GM23248 (cell line): ENCODE data around the gene LPP.

Source experiments
- EZH2 ChIP-seq: fragments of 200-600 bp; sonication (generic); IDR thresholded peaks from 2 replicates; pipeline ENCODE4 v1.6.1; 2018; ENCODE audit warnings: antibody characterized with exemption, mild to moderate bottlenecking; ENCODE audit not compliant: insufficient read depth, poor library complexity, severe bottlenecking
- EZH2phosphoT487 ChIP-seq: fragments of 200-600 bp; sonication (generic); IDR thresholded peaks from 2 replicates; pipeline ENCODE4 v1.6.1; 2018; ENCODE audit warnings: antibody characterized with exemption, moderate library complexity, mild to moderate bottlenecking, low read depth; ENCODE audit not compliant: insufficient read depth

- no peak for TF ChIP-seq EZH2phosphoT487
- no peak for TF ChIP-seq EZH2
Observed at GRCh38 chr3:188358787-188359493, 205.0 kb downstream of the LPP start.
